Spleen (tissue), 7 donors: Measurements from ENCODE around the gene RAB40C.

Source experiments
- POLR2A ChIP-seq, 3 donors: fragments of 450-650 bp; IDR thresholded peaks; one replicate each; pipeline ENCODE4 v1.5.1; 2017; ENCODE audit warnings: antibody characterized with exemption in 3 of 3, mild to moderate bottlenecking in 1 of 3
- POLR2AphosphoS5 ChIP-seq, 3 donors: sonication (generic); formaldehyde crosslinking; IDR thresholded peaks; one replicate each; pipeline ENCODE4 v1.5.1; 2017; ENCODE audit warnings: antibody characterized with exemption in 3 of 3
- TF ChIP-seq, protein P1 (sequence below), 11 experiments: fragments of 200-600 bp in 7 of 11; fragments of 450-650 bp in 4 of 11; sonication (generic) in 4 of 11; IDR thresholded peaks in 8 of 11; conservative IDR thresholded peaks in 3 of 11; 1 replicate in 7 of 11; 2 replicates in 4 of 11; pipeline versions ENCODE4 v1.4.0 to v1.8.0; 2016 to 2021; ENCODE audit warnings: antibody characterized with exemption in 11 of 11, inconsistent platforms in 4 of 11, mild to moderate bottlenecking in 1 of 11
- donor health status: DM: no; HTN: no; CAD: no; lungs with moderate emphysema.
- donor health status: DM: no; HTN: no; CAD: no.
- donor health status: DM: no; HTN: no; CAD: no.

DNA sequence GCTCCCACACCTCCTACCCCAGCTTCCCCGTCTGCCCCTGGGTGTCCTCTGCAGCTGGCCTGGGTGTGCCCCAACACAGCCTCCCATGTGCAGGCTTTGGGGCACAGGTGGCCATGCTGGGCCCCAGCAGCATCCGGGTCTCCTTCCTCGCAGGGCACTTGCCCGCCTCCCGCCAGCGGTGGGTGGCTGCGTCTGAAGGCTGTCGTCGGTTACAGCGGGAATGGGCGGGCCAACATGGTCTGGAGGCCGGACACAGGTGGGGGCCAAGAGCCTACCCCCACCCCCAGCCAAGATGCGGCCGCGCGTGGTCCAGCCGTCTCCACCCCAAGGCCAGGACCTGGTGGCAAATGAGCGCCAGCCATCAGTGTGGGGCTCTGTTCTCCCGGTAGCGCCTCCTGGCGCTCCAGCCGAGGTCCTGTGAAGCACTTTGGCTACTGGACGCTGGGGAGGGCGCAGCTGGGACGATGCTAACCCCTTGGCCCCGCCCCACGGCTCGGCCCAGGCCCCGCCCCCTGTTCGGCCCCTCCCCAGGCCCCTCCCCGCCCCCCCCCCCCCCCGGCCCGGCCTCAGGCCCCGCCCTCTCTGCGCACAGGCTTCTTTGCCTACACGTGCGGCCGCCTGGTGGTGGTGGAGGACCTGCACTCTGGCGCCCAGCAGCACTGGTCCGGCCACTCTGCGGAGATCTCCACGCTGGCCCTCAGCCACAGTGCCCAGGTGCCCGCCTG is 70.8 kb downstream of the RAB40C start:
- TF ChIP-seq POLR2A (IDR thresholded peaks at IDR 0.05), result no peak
- TF ChIP-seq, protein P1, sequence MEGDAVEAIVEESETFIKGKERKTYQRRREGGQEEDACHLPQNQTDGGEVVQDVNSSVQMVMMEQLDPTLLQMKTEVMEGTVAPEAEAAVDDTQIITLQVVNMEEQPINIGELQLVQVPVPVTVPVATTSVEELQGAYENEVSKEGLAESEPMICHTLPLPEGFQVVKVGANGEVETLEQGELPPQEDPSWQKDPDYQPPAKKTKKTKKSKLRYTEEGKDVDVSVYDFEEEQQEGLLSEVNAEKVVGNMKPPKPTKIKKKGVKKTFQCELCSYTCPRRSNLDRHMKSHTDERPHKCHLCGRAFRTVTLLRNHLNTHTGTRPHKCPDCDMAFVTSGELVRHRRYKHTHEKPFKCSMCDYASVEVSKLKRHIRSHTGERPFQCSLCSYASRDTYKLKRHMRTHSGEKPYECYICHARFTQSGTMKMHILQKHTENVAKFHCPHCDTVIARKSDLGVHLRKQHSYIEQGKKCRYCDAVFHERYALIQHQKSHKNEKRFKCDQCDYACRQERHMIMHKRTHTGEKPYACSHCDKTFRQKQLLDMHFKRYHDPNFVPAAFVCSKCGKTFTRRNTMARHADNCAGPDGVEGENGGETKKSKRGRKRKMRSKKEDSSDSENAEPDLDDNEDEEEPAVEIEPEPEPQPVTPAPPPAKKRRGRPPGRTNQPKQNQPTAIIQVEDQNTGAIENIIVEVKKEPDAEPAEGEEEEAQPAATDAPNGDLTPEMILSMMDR (IDR thresholded peaks at IDR 0.05 in 8 of 11, conservative IDR thresholded peaks at IDR 0.05 in 3 of 11), result peak; percentile 4 to 83 (median 67)
- peak; percentile 64 to 84 (median 70) for TF ChIP-seq POLR2AphosphoS5 (IDR thresholded peaks at IDR 0.05)
